NT2/D1 (cell line): ENCODE data around the gene SNRNP200.

ENCODE experiments used
- SUZ12 ChIP-seq: IDR thresholded peaks from 2 replicates; pipeline ENCODE4 v1.6.1; 2011; ENCODE audit not compliant: insufficient read length, insufficient read depth; ENCODE audit errors: extremely low read depth
- YY1 ChIP-seq: IDR thresholded peaks from 2 replicates; pipeline ENCODE4 v1.6.1; 2011; ENCODE audit not compliant: insufficient read length, insufficient read depth
- ZNF274 ChIP-seq: IDR thresholded peaks from 2 replicates; pipeline ENCODE4 v1.6.1; 2011; ENCODE audit warnings: mild to moderate bottlenecking, low read depth, low read length

- TF ChIP-seq YY1: no peak
- no peak for TF ChIP-seq ZNF274
- no peak for TF ChIP-seq SUZ12
These were observed 11.7 kb upstream of the SNRNP200 start for GRCh38 chr2:96316999-96317398.
